GM04503 (cell line): ENCODE data around the gene RIC1.
A peak's percentile ranks its signal among the peaks of the same experiment; 100 is the strongest.
"Not testable (repeated sequence)": the region's sequence is repeated elsewhere in the genome, so short reads cannot be mapped to it uniquely, and the experiment has no call there.

Experiments
- DNase-seq: peaks from one replicate; pipeline ENCODE4 v3.0.0-alpha.2; 2012; ENCODE audit warnings: low read depth

The RIC1 gene

DNA sequence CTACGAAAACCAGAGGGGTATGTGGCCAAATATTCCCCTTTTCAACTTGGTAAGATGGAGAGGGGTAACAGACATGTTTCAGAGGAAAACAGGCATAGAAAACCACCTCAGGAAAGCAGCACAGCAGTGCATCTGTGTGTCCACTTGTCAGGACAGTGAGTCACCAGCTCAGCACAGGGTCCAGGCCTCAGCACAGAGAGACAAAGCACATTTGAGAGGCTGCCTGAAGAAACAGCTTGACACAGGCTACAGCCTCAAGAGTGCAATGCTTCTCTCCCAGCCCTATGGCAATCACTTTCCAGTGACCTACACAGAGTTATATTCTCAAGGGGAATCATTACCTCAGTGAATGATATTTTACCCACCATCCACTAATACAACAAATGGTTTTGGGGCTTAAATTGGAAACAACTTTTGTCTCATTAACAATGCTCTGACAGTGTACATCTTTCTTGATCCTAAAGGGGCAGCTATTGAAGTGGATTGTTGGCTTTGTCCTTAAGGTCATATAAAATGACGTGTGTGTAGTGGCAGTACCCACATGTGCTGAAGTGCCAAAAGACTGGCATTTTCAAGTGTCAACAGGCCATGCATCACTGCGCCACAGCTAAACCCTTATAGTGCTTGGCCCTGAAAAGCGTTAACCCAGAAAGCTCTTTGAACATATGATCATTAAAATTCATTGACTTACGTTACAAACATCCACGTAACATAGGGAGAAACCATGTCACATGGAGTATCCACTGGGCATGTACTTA is 157.6 kb downstream of the RIC1 start:
- DNase-seq, result no peak

DNA sequence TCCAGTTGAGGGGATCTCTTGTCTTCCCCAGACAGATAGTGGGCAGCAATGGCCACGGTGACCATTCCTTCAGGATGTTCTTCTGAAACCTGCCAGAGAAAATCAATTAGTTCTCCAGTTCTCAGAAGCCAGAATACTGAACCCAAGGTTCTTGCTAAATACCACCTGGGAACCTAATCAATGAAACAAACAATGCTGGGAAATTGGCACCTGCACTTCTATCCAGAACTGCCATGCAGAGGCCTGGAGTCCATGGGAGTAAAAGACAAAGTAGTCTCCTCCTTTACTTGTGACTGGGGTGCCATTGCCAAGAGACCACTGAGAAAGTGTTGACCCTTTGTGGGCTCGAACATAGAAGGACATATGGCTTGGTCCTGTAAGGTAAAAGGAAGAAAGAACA is 158.3 kb downstream of the RIC1 start:
- DNase-seq, result no peak

DNA sequence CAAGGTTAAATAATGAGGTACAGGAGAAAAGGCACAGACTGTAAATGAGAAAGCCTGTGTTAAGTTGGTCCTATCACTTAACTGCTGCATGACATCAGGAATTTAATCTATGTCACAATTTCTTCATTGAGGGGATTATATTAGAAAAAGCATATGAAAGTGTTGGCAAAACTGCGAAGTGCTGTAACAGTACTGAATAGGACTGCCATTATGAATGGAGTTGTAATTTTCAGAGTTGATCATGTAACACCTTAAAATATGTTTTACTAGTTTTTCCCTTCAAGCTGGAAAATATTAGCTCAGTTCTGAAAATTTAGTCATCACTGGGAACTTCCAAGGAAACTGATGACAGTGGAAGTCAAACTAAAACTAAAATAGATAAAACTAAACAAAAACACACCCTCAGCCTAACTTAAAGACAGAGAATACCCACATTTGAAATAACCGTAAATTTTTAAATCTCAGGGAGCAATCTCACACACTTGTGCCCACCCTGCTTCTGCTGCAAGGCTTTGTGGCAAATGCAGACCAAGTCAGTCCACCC is 158.9 kb downstream of the RIC1 start:
- DNase-seq, result no peak

DNA sequence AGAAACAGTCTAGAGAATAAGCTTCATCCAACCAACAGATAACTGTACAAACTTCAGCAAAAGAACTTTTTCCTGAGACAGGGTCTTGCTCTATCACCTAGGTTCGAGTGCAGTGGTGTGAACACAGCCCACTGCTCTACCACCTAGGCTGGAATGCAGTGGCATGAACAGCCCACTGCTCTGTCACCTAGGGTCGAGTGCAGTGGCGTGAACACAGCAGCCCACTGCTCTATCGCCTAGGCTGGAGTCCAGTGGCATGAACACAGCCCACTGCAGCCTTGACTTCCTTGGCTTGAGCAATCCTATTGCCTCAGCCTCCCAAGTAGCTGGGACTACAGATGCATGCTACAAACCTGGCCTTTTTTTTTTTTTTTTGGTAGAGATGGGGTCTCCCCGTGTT is 160.6 kb downstream of the RIC1 start:
- no peak for DNase-seq

DNA sequence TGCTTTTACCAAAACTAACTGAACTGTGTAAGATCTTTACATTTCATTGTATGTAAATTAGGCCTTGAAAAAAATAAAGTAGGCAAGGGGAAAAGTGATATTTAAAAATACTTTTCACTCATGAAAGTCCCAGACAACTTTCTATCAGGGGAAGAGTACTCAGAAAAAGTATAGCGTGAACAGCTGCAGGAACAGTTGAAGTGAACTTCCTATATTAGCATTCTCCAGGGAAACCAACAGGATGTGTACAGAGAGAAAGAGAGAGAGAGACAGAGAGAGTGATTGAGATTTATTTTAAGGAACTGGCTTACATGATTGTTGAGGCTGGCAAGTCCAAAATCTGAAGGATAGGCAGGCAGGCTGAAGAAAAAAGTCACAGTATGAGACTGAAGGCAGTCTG is 162.0 kb downstream of the RIC1 start:
- DNase-seq, result no peak

DNA sequence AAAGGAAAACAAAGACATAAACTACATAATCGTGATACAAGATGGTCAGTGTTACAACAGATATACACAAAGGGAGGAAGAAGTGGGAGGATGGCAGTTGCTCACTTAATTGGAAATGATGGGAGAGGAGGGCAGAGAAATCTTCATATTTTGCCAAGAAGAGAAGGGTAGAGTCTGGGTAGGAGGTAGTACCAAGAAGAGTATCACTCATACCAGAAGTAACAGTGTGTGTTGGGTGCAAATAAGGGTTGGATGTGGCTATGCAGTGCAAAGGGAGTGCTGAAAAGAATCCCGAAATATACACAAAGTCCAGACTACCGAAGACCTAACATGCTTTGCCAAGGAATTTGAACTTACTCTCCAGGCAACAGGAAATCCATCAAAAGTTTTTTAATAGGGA is 163.0 kb downstream of the RIC1 start:
- DNase-seq, result no peak

DNA sequence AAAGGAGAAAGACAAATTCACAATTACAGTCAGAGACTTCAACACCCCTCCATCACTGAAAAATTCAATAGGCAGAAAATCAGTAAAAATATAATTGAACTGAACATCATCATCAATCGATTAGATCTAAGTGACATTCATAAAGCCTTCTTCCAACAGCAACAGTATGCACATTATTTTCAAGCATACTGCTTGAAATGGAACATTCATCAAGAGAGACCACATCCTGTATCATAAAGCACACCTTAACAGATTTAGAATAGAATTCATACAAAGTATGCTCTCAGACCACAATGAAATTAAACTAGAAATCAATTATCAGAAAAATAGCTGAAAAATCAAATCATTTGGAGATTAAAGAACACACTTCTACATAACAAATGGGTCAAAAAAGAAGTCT is 164.9 kb downstream of the RIC1 start:
- DNase-seq, result no peak

DNA sequence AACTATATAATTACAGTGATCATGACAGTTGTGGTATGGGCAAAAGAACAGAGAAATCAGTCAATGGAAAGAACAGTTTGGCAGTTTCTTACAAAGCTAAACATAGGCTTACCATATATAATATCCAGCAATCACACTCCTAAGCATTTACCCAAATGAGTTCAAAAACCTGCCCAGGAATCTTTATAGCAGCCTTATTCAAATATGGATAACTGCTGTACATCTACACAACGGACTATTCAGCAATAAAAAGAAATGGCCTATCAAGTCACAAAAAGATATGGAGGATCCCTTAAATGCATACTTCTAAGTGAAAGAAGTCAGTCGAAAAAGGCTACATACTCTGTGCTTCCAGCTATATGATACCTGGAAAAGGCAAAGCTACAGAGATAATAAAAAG is 167.4 kb downstream of the RIC1 start:
- no peak for DNase-seq

DNA sequence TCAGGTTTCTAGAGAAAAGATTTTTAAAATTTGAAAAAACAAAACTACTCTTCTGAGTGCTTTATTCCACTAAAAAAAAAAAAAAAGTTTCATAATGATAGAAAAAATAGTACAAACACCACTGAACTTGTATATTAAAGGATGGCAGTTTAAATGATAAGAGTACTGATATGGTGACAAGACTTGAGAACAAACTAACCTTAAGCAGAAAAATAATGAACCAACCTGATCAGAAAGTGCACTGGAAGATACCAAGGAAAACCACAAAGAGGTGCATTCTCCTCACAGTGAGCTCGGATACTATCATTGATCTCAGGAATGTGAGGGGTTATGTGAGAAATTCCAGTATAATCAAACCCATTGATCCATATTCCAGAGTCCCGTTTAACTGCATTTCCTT is 169.7 kb downstream of the RIC1 start:
- DNase-seq, result no peak

DNA sequence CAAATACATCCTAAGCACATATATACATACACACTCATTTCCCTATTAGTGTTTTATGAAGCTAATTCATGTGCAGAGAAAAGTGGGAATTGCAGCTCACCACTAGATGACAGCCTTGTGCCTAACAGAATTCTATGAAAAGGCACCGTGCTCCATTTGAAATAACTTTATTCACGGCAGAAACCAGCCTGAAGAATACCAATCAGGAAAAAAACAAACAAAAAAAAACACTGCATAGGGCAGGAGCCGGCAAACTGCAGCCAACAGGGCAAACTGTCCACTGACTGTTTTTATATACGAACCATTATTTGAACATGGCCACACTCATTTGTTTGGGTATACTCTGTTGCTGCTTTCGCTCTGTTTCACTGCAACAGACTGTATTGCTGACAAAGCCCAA is 170.4 kb downstream of the RIC1 start:
- DNase-seq, result no peak

DNA sequence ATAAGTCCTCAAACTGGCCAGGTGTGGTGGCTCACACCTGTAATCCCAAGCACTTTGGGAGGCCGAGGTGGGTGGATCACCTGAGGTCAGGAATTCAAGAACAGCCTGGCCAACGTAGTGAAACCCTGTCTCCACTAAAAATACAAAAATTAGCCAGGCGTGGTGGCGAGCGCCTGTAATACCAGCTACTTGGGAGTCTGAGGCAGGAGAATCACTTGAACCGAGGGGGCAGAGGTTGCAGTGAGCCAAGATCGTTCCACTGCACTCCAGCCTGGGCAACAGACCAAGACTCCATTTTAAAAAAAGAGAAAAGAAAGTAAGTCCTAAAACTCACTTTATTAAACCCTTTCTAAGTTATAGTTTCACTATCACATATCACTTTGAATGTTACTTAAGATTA is 171.5 kb downstream of the RIC1 start:
- DNase-seq, result not testable (repeated sequence)

DNA sequence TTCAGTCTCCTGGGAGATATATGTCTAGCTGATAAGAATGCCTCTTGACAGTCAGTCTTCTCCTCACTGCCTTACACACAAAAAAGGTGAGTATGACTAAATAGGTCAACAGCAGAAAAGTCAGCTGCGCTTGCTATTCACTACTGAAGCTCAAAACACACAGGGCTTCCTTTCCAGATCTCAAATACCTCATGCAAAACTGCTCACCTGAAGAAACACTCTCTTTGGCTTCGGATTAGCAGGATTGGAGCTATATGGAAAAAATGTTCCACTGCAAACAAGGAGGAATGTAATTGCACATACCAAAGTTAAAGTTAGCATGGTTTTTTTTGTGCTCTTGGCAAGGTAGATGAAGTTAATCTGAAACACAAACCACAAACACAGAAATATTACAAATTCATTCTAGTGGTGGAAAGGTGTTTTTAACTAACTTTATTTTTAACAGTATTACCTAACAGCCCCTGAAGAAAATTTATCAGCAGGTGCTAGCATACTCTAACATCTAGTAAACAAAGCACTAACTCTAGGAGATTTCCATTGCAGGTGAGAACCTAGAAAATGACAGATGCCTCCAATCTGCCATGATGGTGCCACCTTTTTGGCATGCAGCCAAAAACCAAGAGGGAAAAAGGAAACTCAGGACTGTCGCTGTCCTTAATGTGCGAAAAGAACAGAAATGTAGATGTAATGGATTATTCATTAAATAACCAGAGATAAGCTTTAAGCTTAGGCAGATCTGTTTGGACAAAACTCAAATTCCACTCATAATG is 172.2 kb downstream of the RIC1 start:
- DNase-seq, result no peak

DNA sequence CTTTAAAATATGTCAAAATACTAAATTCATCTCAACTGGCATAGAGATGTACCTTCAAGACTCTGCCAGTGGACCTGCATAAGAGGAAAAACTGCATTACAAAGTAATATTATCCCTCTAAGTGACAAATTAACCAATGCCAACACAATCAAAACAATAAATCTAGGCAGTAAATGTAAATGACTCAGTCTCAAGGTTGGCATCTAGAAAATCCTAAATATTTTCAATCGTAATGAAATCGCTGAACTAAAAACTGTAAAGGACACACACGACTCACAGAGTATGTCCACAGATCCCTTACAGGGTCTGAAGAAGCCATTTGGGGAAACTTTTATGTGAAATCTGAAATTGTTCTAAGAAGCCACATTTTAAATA is 172.8 kb downstream of the RIC1 start:
- no peak for DNase-seq

DNA sequence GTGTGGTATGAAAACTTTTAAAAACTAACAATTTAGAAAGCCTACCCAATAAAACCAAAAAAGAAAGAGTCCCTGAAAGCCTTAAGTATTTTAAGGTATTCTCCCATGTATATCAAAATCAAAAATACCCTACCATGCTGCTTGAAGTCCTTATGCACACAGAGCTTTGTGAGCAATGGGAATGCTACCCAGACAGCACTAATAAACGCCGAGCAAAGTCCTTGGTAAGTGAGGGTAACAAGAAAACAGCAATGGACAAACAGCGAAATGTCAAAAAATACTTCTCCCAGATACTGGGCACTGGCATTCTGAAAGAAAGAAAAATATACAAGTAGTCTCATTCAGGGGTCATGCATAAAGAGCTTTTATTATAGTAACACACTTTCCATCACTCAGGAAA is 176.6 kb downstream of the RIC1 start:
- DNase-seq, result no peak

DNA sequence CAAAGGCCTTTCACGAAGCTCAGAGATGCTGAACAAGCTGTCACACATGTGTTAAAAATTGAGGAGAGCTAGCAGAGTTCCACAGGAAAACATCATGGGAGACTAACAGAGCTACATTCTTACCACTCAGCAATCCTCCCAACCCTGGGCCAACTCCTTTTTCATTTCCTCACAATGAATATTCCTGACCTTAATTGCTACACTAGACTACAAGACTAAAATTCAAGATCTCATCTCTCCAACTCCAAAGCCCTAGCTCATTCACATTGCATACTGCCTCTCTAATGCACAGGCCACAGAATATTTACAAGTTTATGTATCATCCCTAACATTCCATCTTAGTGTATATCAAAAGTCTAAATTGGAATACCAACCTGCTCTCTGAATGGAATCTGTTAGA is 182.8 kb downstream of the RIC1 start:
- DNase-seq, result no peak

DNA sequence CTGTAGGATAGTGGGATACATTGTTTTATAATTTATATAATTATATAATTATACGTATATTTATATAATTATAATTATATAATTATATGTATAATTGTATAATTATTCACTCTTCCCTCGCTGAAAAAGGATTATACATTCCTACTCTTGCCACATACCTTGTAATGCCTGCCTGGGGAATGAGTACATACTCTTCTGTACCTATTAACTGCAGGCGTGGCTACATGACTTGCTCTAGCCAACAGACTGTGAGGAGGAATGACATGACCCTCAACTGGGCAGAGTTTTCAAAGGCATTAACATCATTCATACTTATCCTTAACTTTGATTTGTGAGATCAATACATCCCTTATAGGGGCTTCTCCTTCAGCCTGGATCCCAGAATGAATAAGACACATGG is 184.9 kb downstream of the RIC1 start:
- DNase-seq, result no peak

DNA sequence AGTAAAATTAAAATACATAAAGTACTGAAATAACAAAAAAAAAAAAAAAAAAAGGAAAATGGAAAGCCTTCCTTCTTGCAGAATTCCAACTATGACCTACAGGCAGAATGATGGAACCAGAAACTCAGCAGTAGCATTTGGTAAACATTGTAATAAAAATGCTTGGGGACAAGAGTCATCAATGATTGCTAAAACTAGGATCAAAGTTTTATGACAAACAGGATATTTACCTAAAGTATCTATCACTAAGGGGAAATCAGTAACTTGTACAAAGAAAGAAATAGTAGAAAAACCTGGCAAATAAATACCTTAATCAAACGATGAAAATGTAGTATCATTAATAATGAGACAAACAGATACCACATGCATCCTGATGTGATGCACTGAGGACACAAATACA is 186.6 kb downstream of the RIC1 start:
- no peak for DNase-seq

DNA sequence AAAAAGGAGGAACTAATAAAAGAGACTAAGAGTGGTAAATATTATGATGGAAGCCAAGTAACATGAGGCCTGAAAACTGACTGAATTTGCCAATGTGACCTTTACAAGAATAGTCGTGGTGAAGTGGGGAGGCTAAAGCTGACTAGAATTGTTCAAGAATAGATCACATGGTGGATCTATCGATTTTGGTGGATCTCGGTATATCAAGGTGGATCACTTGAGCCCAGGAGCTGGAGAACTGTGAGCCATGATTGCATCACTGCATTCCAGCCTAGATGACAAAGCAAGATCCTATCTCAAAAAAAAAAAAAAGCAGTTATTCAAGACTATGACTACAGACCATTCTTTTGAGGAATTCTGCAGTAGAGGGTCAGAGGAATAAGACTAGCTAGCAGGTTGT is 189.0 kb downstream of the RIC1 start:
- peak; percentile 25 for DNase-seq

DNA sequence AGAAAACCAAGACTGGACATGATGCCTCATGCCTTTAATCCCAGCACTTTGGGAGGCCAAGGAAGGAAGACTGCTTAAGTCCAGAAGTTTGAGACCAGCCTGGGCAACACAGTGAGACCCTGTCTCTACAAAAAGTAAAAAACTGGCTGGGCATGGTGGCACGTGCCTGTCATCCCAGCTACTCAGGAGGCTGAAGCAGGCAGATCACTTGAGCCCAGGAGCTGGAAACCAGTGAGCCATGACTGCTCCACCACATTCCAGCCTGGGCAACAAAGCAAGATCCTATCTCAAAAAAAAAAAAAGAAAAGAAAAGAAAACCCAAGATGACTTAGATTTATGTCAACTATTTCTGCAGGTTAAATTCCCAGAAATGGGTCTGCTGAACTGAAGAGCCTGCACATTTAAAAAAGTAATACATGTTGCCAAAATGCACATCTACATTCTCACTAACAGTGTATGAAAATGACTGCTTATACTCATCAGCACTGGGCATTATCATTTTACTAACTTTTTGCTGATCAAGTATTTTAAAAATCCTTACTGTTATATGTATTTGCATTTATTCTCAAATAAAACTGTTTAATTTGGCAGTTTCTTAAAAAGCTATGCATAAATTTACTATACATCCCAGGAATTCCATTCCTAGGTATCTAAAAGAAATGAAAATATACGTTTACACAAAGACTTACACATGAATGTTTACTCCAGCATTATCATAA is 189.7 kb downstream of the RIC1 start:
- no peak for DNase-seq

DNA sequence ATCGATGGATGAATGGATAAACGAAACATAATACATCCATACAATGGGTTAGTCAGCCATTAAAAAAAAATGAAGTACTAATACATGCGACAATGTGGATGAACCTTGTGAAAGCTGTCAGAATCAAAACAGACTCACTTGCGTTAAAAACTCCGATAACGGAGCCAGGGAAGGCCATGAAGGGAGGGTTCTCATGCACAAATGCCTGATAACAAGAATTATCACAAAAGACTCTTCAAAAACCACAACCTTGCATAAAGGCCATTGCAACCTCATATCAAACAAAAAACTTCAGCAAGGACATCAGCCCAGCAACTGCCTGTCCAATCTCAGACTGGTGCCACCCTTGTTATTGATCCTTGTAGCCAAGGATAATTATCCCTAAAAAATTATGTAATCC is 190.3 kb downstream of the RIC1 start:
- no peak for DNase-seq

DNA sequence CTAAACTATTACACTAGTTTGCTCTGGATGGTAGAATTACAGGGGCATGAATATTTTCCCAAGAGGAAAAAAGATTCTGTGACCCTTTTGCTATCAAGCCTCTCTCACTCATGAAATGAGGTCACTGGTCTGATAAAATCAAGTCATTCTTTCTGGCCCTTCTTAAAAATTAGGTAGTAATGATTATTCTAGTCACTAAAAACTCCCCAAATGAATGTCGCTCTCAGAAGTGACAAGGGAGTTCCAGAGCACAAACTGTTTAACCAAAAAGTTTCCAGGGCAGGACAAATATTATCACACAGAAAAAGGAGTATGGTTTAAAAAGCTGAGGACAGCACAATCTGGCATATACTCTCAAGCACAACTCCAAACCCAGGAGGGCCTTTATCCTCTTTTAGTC is 191.5 kb downstream of the RIC1 start:
- no peak for DNase-seq

DNA sequence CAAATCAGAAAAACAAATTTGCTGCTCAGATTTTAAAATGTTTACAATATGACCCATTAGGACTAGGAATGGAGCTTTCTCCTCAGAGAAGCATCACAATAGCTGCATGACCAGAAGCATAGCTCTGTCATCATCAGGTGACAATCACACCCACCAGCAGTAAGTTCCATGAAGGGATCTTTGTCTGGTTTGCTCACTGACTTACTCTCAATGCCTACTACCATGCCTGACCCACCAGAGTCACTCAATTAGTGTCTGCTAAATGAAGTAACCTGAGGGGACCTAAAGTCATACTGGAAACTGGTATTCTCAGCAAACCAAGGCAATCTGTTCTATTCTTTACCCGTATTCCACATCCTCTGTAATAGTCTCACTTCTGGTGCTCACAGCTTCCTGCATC is 196.3 kb downstream of the RIC1 start:
- no peak for DNase-seq
